ENCODE results near the gene UBE2E2. TPM values are rescaled to one million over a fixed set of nuclear protein-coding genes. Genes with fewer than 3 reads are reported as not detected.

UBE2E2 gene
- total RNA-seq, 2 donors from 2014 or later = 6.4 to 9.6 TPM

- Mint-ChIP-seq H3K27ac (no peak overlapping the region), H3K4me3 (no peak overlapping the region), H3K9me3 (peaks cover 4% of the 10 kb centered on the region), H3K4me1 (ENCODE audit: low read depth in 2 of 2) (no peaks in the 10 kb centered on the region), H3K36me3 (no peaks in the 10 kb centered on the region), H3K27me3 (peaks cover 2 to 5% of the 10 kb centered on the region in 2 donors)
- DNase-seq (ENCODE audit: low spot score) = no peak
- ATAC-seq = no peak
Observed at GRCh38 chr3:23256741-23257435, 53.8 kb downstream of the UBE2E2 start.

DNA sequence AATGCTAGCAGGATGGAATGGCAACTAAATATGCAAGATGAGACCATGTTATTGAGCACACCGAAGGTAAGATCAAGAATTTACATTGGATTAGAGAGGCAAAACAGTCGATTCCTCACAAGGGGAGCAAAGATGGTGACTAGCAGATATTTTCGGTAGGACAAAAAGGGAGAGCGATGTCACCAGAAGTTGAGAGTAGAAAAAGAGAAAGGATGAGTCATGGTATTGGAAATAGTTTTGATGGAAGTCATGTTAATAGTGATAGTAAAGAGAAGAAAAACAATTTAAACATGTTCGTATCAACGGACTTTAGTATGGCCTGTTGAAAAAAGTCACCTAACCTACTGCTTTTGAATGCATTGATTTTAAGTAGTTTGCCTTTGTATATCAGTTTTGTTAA, 55.0 kb downstream of the UBE2E2 start:
- ATAC-seq = no peak
- no peak overlapping the region for H3K4me3 Mint-ChIP-seq
- H3K27ac Mint-ChIP-seq = no peak overlapping the region
- H3K9me3 Mint-ChIP-seq = peaks cover 4% of the 10 kb centered on the region
- H3K4me1 Mint-ChIP-seq (ENCODE audit: low read depth in 2 of 2) = no peaks in the 10 kb centered on the region
- no peak for DNase-seq (ENCODE audit: low spot score)
- peaks cover 5% of the 10 kb centered on the region in 2 donors for H3K27me3 Mint-ChIP-seq
- H3K36me3 Mint-ChIP-seq = no peaks in the 10 kb centered on the region

DNA sequence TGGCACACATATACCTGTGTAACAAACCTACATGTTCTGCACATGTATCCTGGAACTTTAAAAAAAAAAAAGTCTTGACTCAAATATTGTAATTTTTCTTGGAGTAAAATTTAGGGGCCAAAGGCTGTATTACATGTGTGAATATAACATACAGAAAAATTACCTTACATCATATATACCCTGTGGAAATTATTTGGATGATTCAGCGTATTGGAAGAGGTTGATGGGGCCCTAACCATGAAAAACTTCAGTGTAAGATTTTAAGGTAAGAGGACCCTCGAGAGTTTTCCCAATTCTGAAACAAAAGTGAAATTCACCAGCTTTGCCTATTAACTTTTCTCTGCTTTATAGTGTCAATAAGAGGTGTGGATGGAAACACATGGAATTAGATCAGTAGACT, 56.4 kb downstream of the UBE2E2 start:
- DNase-seq (ENCODE audit: low spot score) = no peak
- peaks cover 4% of the 10 kb centered on the region for H3K9me3 Mint-ChIP-seq
- H3K4me3 Mint-ChIP-seq = no peak overlapping the region
- ATAC-seq = no peak
- no peaks in the 10 kb centered on the region for H3K36me3 Mint-ChIP-seq
- H3K4me1 Mint-ChIP-seq (ENCODE audit: low read depth in 2 of 2) = no peaks in the 10 kb centered on the region
- peaks cover 5% of the 10 kb centered on the region in 2 donors for H3K27me3 Mint-ChIP-seq
- H3K27ac Mint-ChIP-seq = no peak overlapping the region

DNA sequence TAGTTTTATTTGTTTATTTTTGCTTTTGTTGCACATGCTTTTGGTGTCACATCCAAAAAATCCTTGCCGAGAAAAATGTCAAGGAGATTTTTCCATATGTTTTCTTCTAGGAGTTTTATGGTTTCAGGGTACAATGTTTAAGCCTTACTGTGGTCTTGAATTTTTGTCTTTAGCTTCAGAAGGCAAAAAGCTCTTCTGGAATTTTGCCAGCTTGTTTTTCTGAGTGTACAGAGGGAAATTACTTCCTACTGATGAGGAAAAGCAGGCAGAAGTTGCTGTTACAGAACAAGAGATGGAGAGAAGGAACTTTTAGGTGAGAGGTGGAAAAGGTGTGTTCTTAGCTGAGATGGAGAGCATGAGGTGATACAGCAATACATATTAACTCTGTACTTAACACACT, 59.6 kb downstream of the UBE2E2 start:
- Mint-ChIP-seq H3K9me3 (peaks cover 9% of the 10 kb centered on the region), H3K4me1 (ENCODE audit: low read depth in 2 of 2) (peaks cover 0 to 5% of the 10 kb centered on the region in 2 donors), H3K27me3 (peaks cover 5 to 7% of the 10 kb centered on the region in 2 donors), H3K36me3 (no peaks in the 10 kb centered on the region), H3K27ac (no peak overlapping the region), H3K4me3 (no peak overlapping the region)
- ATAC-seq (no peak), DNase-seq (ENCODE audit: low spot score) (no peak)

GRCh38 chr3:23263796-23264195, 60.7 kb downstream of the UBE2E2 start:
- peaks cover 0 to 5% of the 10 kb centered on the region in 2 donors for H3K4me1 Mint-ChIP-seq (ENCODE audit: low read depth in 2 of 2)
- peaks cover 5% of the 10 kb centered on the region for H3K9me3 Mint-ChIP-seq
- DNase-seq (ENCODE audit: low spot score) (no peak), ATAC-seq (no peak)
- H3K27ac Mint-ChIP-seq = no peak overlapping the region
- H3K36me3 Mint-ChIP-seq = no peaks in the 10 kb centered on the region
- H3K27me3 Mint-ChIP-seq = peaks cover 0 to 5% of the 10 kb centered on the region in 2 donors
- no peak overlapping the region for H3K4me3 Mint-ChIP-seq

DNA sequence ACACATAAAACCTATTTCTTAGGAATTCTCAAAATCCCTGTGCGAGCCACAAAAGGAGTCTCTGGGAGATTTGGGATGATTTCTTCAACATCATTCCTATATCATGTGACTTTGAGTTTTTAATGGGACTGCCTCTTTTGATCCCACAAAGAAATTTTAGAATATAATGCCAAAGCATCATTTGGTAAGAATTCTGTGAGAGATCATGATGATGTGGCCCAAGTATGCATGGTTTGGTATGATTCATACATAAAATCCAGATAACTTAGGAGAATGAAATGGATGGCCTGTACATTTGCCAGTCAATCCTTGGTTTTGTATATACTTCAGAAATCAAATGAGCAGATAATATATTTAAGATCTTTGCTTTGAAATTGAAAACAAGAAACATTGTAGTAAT, 61.3 kb downstream of the UBE2E2 start:
- Mint-ChIP-seq H3K27me3 (peaks cover 0 to 5% of the 10 kb centered on the region in 2 donors), H3K4me3 (no peak overlapping the region), H3K9me3 (peaks cover 5% of the 10 kb centered on the region), H3K27ac (no peak overlapping the region), H3K4me1 (ENCODE audit: low read depth in 2 of 2) (peaks cover 0 to 5% of the 10 kb centered on the region in 2 donors), H3K36me3 (no peaks in the 10 kb centered on the region)
- ATAC-seq (no peak), DNase-seq (ENCODE audit: low spot score) (no peak)

DNA sequence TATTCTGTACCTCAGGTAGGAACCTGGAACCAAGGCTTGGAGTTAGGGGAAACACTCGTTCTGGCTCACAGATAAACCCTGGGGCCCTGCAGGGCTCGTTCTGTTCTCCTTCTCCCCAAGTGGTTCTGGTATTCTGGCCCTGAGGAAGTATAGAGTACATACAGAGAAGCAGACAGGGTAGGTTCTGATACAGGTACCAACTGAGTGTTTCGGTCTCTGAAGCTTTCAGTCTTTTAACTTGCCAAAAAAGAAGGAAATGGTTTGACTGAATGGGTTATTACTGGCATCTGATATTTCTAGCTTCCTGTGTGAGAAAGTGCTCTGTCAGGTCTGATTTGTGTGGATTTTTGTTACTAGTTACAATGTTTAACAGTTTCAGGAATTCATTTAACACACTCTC, 67.3 kb downstream of the UBE2E2 start:
- DNase-seq (ENCODE audit: low spot score) = no peak
- Mint-ChIP-seq H3K36me3 (no peaks in the 10 kb centered on the region), H3K4me3 (no peak overlapping the region), H3K4me1 (ENCODE audit: low read depth in 2 of 2) (no peaks in the 10 kb centered on the region), H3K9me3 (no peaks in the 10 kb centered on the region), H3K27me3 (peaks cover 0 to 2% of the 10 kb centered on the region in 2 donors), H3K27ac (no peak overlapping the region)
- no peak for ATAC-seq

DNA sequence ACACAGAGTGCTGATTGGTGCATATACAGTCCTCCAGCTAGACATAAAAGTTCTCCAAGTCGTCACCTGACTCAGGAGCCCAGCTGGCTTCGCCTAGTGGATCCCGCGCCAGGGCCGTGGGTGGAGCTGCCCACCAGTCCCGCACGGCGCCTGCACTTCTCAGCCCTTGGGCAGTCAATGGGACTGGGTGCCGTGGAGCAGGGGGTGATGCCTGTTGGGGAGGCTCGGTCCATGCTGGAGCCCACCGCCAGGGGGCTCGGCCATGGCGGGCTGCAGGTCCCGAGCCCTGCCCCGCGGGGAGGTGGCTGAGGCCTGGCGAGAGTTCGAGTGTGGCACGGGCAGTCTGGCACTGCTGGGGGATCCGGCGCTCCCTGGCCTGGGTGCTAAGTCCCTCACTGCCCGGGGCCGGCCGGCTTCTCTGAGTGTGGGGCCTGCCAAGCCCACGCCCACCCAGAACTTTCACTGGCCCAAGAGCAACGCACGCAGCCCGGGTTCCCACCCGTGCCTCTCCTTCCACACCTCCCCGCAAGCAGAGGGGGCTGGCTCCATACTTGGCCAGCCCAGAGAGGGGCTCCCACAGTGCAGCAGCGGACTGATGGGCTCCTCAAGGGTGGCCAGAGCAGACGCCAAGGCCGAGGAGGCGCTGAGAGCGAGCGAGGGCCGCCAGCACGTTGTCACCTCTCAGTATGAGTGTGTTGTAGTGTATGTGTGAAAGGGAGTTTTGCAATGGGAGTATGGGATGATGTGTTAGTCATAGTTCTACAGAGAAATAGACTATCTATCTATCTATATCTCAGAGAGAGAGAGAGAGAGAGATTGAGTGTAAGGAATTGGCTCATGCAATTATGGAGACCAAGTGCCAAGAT, 69.0 kb downstream of the UBE2E2 start:
- ATAC-seq (peak in 1 of 2 donors; percentile 43), DNase-seq (ENCODE audit: low spot score) (no peak)
- H3K4me3 Mint-ChIP-seq = no peak overlapping the region
- no peaks in the 10 kb centered on the region for H3K36me3 Mint-ChIP-seq
- H3K27ac Mint-ChIP-seq = no peak overlapping the region
- no peaks in the 10 kb centered on the region for H3K4me1 Mint-ChIP-seq (ENCODE audit: low read depth in 2 of 2)
- no peaks in the 10 kb centered on the region for H3K9me3 Mint-ChIP-seq
- no peaks in the 10 kb centered on the region for H3K27me3 Mint-ChIP-seq

- H3K36me3 Mint-ChIP-seq = no peaks in the 10 kb centered on the region
- H3K4me3 Mint-ChIP-seq = no peak overlapping the region
- H3K27ac Mint-ChIP-seq = no peak overlapping the region
- no peaks in the 10 kb centered on the region for H3K27me3 Mint-ChIP-seq
- DNase-seq (ENCODE audit: low spot score) (no peak), ATAC-seq (no peak)
- H3K4me1 Mint-ChIP-seq (ENCODE audit: low read depth in 2 of 2) = no peaks in the 10 kb centered on the region
- no peaks in the 10 kb centered on the region for H3K9me3 Mint-ChIP-seq
Observed at GRCh38 chr3:23272820-23273219, 69.7 kb downstream of the UBE2E2 start.

DNA sequence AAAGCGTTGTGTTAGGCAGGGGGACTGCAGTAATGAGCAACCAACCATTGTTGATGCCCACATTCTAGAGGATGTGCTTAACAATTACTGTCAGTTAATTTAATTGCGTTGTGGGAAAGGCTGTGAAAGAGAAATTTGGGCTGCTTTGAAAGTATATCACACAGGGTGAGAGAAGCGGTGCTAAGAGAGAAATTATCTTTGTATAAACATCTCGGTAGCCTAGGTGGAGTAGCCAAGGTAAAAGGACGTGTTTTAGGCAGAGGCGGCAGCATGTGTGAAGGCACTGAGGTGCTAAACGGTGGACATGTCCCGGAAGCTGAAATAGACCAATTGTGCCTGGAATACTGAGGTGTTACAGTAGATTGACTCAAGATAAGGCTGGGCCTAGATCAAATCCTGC, 71.9 kb downstream of the UBE2E2 start:
- H3K27me3 Mint-ChIP-seq = no peaks in the 10 kb centered on the region
- no peak overlapping the region for H3K27ac Mint-ChIP-seq
- H3K4me3 Mint-ChIP-seq = no peak overlapping the region
- H3K9me3 Mint-ChIP-seq = no peaks in the 10 kb centered on the region
- DNase-seq (ENCODE audit: low spot score) (no peak), ATAC-seq (no peak)
- no peaks in the 10 kb centered on the region for H3K4me1 Mint-ChIP-seq (ENCODE audit: low read depth in 2 of 2)
- no peaks in the 10 kb centered on the region for H3K36me3 Mint-ChIP-seq

DNA sequence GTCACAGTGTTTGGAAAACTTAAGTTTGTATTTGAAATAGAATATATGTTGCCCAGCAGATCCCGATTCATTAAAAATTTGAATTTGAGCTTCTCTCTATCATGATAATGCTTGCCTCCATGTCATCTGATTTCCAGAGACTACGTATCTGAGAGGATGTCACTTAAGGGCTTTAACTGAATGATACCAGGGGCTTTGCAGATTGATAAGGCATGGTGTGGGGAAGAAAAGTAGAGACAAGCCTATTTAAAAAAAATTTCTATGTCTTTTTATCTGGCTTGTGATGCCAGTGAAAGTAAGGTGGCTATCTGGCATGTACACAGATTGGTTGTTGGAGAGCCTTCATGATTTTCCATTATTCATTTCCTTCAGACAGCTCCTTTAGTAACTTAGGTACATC, 72.7 kb downstream of the UBE2E2 start:
- Mint-ChIP-seq H3K4me3 (no peak overlapping the region), H3K27ac (no peak overlapping the region), H3K36me3 (no peaks in the 10 kb centered on the region), H3K27me3 (peaks cover 0 to 3% of the 10 kb centered on the region in 2 donors), H3K9me3 (no peaks in the 10 kb centered on the region), H3K4me1 (ENCODE audit: low read depth in 2 of 2) (no peaks in the 10 kb centered on the region)
- DNase-seq (ENCODE audit: low spot score) (no peak), ATAC-seq (no peak)

DNA sequence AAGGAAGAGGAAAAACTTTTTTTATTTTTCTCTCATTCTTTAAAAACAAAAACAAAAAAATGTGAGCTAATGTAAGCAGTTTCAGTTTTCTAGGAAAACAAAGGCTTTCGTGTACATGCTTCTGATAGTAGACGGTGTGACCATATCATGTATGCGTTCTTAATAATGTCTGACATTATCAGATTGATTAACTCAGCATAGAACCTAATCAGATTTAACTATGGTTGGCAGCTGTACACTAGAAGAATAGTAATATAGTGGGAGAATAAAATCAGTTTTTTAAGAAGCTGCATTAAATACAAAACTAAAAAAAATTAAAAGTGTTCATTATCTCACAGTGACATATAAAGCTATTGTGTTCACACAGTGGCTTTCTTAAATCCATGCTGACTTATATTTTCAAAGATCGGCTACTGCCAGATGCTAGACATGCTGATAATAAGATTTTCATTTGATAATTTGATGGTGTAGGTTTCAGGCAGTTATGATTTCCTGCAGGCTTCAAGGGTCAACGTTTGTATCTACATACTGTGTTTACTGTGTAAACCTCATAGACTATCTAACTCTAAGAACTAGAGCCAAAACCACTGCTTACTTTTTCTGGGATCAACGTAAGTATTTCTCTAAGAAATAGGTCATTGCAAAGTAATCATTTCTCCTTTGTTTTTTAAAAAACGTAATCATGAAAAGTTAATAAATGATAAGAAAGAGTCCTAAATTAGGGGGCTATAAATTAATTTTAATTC, 74.0 kb downstream of the UBE2E2 start:
- Mint-ChIP-seq H3K4me3 (no peak overlapping the region), H3K4me1 (ENCODE audit: low read depth in 2 of 2) (no peaks in the 10 kb centered on the region), H3K27ac (no peak overlapping the region), H3K36me3 (no peaks in the 10 kb centered on the region), H3K9me3 (no peaks in the 10 kb centered on the region), H3K27me3 (peaks cover 0 to 4% of the 10 kb centered on the region in 2 donors)
- DNase-seq (ENCODE audit: low spot score) = no peak
- ATAC-seq = no peak

GRCh38 chr3:23277688-23278087, 74.6 kb downstream of the UBE2E2 start:
- Mint-ChIP-seq H3K36me3 (no peaks in the 10 kb centered on the region), H3K4me3 (no peak overlapping the region), H3K27me3 (peaks cover 0 to 4% of the 10 kb centered on the region in 2 donors), H3K9me3 (no peaks in the 10 kb centered on the region), H3K27ac (no peak overlapping the region), H3K4me1 (ENCODE audit: low read depth in 2 of 2) (no peaks in the 10 kb centered on the region)
- DNase-seq (ENCODE audit: low spot score) (no peak), ATAC-seq (no peak)

- DNase-seq (ENCODE audit: low spot score) (no peak), ATAC-seq (no peak)
- H3K9me3 Mint-ChIP-seq = peaks cover 6% of the 10 kb centered on the region
- H3K27ac Mint-ChIP-seq = no peak overlapping the region
- H3K4me1 Mint-ChIP-seq (ENCODE audit: low read depth in 2 of 2) = no peaks in the 10 kb centered on the region
- no peak overlapping the region for H3K4me3 Mint-ChIP-seq
- H3K36me3 Mint-ChIP-seq = peaks cover 10% of the 10 kb centered on the region
- peaks cover 4 to 5% of the 10 kb centered on the region in 2 donors for H3K27me3 Mint-ChIP-seq
Observed at GRCh38 chr3:23283625-23284024, 80.5 kb downstream of the UBE2E2 start.

All from natural killer cell treated with Interleukin-12 subunit alpha and Interleukin-12 subunit beta and Interleukin-15 and Interleukin-18, amount 100 ng/mL, for 72 hours (primary cell).